ENCODE results near the gene CBX3. TPM values are rescaled to one million over a fixed set of nuclear protein-coding genes. Genes with fewer than 3 reads are reported as not detected.

CBX3 gene
- total and polyA plus RNA-seq, 2 of the 13 experiments (the other 11 are each of a cell fraction or from before 2014, with no cell fraction given), result 53.9 to 249 TPM

DNA sequence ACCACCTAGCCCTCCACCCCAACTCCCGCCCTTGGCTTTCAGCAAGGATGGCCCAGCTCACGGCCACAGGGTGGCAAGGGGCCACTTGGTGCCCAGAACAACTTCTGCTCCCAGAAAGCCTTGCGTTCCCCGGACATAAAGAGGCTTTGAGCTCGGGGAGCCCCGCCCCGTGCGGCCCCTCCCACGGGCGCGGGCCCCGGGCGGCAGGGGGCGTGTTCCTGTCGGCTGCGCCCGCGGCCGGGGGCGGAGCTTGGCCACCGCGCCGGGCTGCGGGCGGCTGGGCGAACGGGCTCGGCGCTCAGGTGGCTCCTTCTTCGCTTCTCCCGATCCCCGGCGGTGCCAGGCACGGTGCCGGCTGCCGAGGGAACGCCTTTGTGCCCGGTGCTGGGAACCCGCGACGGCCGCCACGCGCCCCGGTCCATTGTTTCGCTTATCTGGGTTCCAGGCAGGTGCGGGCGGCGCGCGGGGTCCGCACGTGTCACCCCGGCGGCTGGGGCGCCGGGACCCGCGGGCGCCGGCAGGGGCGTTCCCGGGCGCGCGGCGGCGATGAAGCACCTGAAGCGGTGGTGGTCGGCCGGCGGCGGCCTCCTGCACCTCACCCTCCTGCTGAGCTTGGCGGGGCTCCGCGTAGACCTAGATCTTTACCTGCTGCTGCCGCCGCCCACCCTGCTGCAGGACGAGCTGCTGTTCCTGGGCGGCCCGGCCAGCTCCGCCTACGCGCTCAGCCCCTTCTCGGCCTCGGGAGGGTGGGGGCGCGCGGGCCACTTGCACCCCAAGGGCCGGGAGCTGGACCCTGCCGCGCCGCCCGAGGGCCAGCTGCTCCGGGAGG, 49.4 kb upstream of the CBX3 start, which contains the start of gene NFE2L3 (continued):
- TF ChIP-seq, protein P1, sequence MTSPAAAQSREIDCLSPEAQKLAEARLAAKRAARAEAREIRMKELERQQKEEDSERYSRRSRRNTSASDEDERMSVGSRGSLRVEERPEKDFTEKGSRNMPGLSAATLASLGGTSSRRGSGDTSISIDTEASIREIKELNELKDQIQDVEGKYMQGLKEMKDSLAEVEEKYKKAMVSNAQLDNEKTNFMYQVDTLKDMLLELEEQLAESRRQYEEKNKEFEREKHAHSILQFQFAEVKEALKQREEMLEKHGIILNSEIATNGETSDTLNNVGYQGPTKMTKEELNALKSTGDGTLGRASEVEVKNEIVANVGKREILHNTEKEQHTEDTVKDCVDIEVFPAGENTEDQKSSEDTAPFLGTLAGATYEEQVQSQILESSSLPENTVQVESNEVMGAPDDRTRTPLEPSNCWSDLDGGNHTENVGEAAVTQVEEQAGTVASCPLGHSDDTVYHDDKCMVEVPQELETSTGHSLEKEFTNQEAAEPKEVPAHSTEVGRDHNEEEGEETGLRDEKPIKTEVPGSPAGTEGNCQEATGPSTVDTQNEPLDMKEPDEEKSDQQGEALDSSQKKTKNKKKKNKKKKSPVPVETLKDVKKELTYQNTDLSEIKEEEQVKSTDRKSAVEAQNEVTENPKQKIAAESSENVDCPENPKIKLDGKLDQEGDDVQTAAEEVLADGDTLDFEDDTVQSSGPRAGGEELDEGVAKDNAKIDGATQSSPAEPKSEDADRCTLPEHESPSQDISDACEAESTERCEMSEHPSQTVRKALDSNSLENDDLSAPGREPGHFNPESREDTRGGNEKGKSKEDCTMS (CRISPR knock-in tag; conservative IDR thresholded peaks at IDR 0.05), result no peak
- TF ChIP-seq TCF7L2 (IDR thresholded peaks at IDR 0.05; ENCODE audit: low read depth, low read length) (no peak), BRCA1 (CRISPR knock-in tag; IDR thresholded peaks at IDR 0.05) (no peak), ZNF292 (CRISPR knock-in tag; IDR thresholded peaks at IDR 0.05; ENCODE audit: borderline replicate concordance, low read depth) (no peak), RCOR2 (CRISPR knock-in tag; IDR thresholded peaks at IDR 0.05) (no peak), ZSCAN20 (CRISPR knock-in tag; IDR thresholded peaks at IDR 0.05; ENCODE audit: borderline replicate concordance) (no peak), KAT7 (CRISPR knock-in tag; IDR thresholded peaks at IDR 0.05; ENCODE audit: borderline replicate concordance) (no peak), ZNF335 (CRISPR knock-in tag; IDR thresholded peaks at IDR 0.05) (no peak), ZNF510 (CRISPR knock-in tag; IDR thresholded peaks at IDR 0.05; ENCODE audit: low read depth) (no peak), HOXA7 (CRISPR knock-in tag; IDR thresholded peaks at IDR 0.05) (no peak), GZF1 (CRISPR knock-in tag; IDR thresholded peaks at IDR 0.05) (no peak), RARA (CRISPR knock-in tag; IDR thresholded peaks at IDR 0.05) (no peak), NR2F6 (IDR thresholded peaks at IDR 0.05) (no peak), NR2F6 (CRISPR knock-in tag; IDR thresholded peaks at IDR 0.05) (no peak)
- TF ChIP-seq, protein P2, sequence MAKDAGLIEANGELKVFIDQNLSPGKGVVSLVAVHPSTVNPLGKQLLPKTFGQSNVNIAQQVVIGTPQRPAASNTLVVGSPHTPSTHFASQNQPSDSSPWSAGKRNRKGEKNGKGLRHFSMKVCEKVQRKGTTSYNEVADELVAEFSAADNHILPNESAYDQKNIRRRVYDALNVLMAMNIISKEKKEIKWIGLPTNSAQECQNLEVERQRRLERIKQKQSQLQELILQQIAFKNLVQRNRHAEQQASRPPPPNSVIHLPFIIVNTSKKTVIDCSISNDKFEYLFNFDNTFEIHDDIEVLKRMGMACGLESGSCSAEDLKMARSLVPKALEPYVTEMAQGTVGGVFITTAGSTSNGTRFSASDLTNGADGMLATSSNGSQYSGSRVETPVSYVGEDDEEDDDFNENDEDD (CRISPR knock-in tag; IDR thresholded peaks at IDR 0.05; ENCODE audit: borderline replicate concordance), result peak; percentile 27; the same call in 1 of the 2 replicates
- TF ChIP-seq, protein P3, sequence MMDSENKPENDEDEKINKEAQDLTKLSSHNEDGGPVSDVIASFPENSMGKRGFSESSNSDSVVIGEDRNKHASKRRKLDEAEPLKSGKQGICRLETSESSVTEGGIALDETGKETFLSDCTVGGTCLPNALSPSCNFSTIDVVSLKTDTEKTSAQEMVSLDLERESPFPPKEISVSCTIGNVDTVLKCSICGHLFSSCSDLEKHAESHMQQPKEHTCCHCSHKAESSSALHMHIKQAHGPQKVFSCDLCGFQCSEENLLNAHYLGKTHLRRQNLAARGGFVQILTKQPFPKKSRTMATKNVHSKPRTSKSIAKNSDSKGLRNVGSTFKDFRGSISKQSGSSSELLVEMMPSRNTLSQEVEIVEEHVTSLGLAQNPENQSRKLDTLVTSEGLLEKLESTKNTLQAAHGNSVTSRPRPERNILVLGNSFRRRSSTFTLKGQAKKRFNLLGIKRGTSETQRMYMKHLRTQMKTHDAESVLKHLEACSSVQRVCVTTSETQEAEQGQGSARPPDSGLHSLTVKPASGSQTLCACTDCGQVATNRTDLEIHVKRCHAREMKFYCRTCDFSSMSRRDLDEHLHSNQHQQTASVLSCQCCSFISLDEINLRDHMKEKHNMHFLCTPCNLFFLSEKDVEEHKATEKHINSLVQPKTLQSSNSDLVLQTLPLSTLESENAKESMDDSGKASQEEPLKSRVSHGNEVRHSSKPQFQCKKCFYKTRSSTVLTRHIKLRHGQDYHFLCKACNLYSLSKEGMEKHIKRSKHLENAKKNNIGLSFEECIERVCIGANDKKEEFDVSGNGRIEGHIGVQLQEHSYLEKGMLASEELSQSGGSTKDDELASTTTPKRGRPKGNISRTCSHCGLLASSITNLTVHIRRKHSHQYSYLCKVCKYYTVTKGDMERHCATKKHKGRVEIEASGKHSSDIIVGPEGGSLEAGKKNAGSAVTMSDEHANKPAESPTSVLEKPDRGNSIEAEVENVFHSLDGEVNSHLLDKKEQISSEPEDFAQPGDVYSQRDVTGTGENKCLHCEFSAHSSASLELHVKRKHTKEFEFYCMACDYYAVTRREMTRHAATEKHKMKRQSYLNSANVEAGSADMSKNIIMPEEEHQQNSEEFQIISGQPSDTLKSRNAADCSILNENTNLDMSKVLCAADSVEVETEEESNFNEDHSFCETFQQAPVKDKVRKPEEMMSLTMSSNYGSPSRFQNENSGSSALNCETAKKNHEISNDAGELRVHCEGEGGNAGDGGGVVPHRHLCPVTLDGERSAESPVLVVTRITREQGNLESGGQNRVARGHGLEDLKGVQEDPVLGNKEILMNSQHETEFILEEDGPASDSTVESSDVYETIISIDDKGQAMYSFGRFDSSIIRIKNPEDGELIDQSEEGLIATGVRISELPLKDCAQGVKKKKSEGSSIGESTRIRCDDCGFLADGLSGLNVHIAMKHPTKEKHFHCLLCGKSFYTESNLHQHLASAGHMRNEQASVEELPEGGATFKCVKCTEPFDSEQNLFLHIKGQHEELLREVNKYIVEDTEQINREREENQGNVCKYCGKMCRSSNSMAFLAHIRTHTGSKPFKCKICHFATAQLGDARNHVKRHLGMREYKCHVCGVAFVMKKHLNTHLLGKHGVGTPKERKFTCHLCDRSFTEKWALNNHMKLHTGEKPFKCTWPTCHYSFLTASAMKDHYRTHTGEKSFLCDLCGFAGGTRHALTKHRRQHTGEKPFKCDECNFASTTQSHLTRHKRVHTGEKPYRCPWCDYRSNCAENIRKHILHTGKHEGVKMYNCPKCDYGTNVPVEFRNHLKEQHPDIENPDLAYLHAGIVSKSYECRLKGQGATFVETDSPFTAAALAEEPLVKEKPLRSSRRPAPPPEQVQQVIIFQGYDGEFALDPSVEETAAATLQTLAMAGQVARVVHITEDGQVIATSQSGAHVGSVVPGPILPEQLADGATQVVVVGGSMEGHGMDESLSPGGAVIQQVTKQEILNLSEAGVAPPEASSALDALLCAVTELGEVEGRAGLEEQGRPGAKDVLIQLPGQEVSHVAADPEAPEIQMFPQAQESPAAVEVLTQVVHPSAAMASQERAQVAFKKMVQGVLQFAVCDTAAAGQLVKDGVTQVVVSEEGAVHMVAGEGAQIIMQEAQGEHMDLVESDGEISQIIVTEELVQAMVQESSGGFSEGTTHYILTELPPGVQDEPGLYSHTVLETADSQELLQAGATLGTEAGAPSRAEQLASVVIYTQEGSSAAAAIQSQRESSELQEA (CRISPR knock-in tag; IDR thresholded peaks at IDR 0.05; ENCODE audit: not compliant biosample characterization), result no peak

Measured in HepG2 (cell line).